T47D (cell line): ENCODE results near the gene CCL15.

Experiments used
- DNase-seq, 2 experiments: peaks; one replicate each; pipeline versions ENCODE4 v3.0.0 to v3.0.0-alpha.2; 2011 to 2012; ENCODE audit warnings: low read depth in 1 of 2, low spot score in 1 of 2
- JUND ChIP-seq: IDR thresholded peaks from 2 replicates; pipeline ENCODE4 v1.6.1; 2012; ENCODE audit warnings: low read depth
- in situ Hi-C: cut with HindIII; loops from 2 replicates; pipeline ENCODE4 v1.10.0; 2016; ENCODE audit warnings: low sequenced_read_pairs, low pct_unique_long_range_greater_than_20kb

Gene CCL15

GRCh38 chr17:35953720-35954119 lies 47.6 kb downstream of the CCL15 start:
- no peak for TF ChIP-seq JUND
- in situ Hi-C loops = no loop called here
- DNase-seq = no peak

- no peak for TF ChIP-seq JUND
- no peak for DNase-seq
- in situ Hi-C loops = no loop called here
Observed at GRCh38 chr17:35949401-35949800, 52.0 kb downstream of the CCL15 start.

GRCh38 chr17:35948092-35948491 lies 53.3 kb downstream of the CCL15 start:
- no peak for DNase-seq
- TF ChIP-seq JUND = no peak
- in situ Hi-C loops = no loop called here
